K562 (cell line): ENCODE measurements around the gene MED28. TPM values are rescaled to one million over a fixed set of nuclear protein-coding genes. Genes with fewer than 3 reads are reported as not detected.

Experiments
- CBX5 ChIP-seq: IDR thresholded peaks from 2 replicates; pipeline ENCODE4 v1.6.1; 2014; ENCODE audit warnings: low read depth, borderline replicate concordance
- HNRNPLL ChIP-seq: fragments of 200-400 bp; formaldehyde crosslinking; IDR thresholded peaks from 2 replicates; pipeline ENCODE4 v1.6.1; 2017; ENCODE audit warnings: low read length, low read depth, mild to moderate bottlenecking; ENCODE audit not compliant: poor library complexity, severe bottlenecking
- REST ChIP-seq, 2 experiments: fragments of 450-650 bp; formaldehyde crosslinking in 1 of 2; IDR thresholded peaks; 2 replicates each; pipeline versions ENCODE4 v1.4.0 to v1.6.1; 2014 to 2020; ENCODE audit warnings: mild to moderate bottlenecking in 2 of 2, borderline replicate concordance in 1 of 2, low read depth in 1 of 2
- TAF1 ChIP-seq: IDR thresholded peaks from 2 replicates; pipeline ENCODE4 v1.6.1; 2011; ENCODE audit warnings: mild to moderate bottlenecking, low read length, moderate library complexity; ENCODE audit not compliant: insufficient read depth, control insufficient read depth, severe bottlenecking; ENCODE audit errors: extremely low read depth
- TEAD1 ChIP-seq, 2 experiments: fragments of 450-650 bp in 1 of 2; sonication (generic) in 1 of 2; formaldehyde crosslinking; IDR thresholded peaks; 2 replicates each; pipeline versions ENCODE4 v1.4.0 to v1.8.0; 2020 to 2022; ENCODE audit warnings: mild to moderate bottlenecking in 2 of 2, missing genetic modification reagents in 1 of 2
- XRCC4 ChIP-seq: IDR thresholded peaks from one replicate; pipeline ENCODE4 v1.6.1; 2011; ENCODE audit not compliant: insufficient read depth, insufficient read length; ENCODE audit errors: extremely low read depth
- polyA plus RNA-seq, 8 experiments: library from polyadenylated mRNA; depleted of rRNA in 4 of 8; stranded (reverse) in 5 of 8; unstranded in 3 of 8; fragments of >200 nt; fragmentation: Nextera tagmentation in 2 of 8; fragmentation: Illumina TruSeq in 1 of 8; extraction: Ambion mirVana in 2 of 8; extraction: Trizol in 1 of 8; gene quantifications; 2 replicates each; pipeline versions ENCODE4 v1.2.1 to v1.2.3, GENCODE V29; 2011 to 2014; ENCODE audit warnings: inconsistent platforms in 1 of 8, missing spikeins in 1 of 8
- total RNA-seq, 7 experiments: library from RNA; depleted of rRNA in 6 of 7; stranded (reverse); fragments of >200 nt in 6 of 7; fragmentation: Illumina TruSeq in 2 of 7; extraction: Trizol in 2 of 7; gene quantifications; 2 replicates each; pipeline versions ENCODE4 v1.2.1 to v1.2.3, GENCODE V29; 2011 to 2021; ENCODE audit warnings: low replicate concordance in 1 of 7
- TF ChIP-seq, protein P1 (sequence below): fragments of 250-450 bp; sonication (Bioruptor Pico); IDR thresholded peaks from 2 replicates; pipeline ENCODE4 v1.8.0; 2021; ENCODE audit warnings: moderate library complexity, mild to moderate bottlenecking, inconsistent platforms
- TF ChIP-seq, protein P2 (sequence below): fragments of 250-450 bp; sonication (Bioruptor Pico); IDR thresholded peaks from 2 replicates; pipeline ENCODE4 v1.4.0; 2020; ENCODE audit warnings: mild to moderate bottlenecking

Gene MED28
- total and polyA plus RNA-seq, 9 of the 15 experiments (the other 6 are each of a cell fraction or from before 2014, with no cell fraction given), result 15.5 to 93.8 (median 50.5) TPM

DNA sequence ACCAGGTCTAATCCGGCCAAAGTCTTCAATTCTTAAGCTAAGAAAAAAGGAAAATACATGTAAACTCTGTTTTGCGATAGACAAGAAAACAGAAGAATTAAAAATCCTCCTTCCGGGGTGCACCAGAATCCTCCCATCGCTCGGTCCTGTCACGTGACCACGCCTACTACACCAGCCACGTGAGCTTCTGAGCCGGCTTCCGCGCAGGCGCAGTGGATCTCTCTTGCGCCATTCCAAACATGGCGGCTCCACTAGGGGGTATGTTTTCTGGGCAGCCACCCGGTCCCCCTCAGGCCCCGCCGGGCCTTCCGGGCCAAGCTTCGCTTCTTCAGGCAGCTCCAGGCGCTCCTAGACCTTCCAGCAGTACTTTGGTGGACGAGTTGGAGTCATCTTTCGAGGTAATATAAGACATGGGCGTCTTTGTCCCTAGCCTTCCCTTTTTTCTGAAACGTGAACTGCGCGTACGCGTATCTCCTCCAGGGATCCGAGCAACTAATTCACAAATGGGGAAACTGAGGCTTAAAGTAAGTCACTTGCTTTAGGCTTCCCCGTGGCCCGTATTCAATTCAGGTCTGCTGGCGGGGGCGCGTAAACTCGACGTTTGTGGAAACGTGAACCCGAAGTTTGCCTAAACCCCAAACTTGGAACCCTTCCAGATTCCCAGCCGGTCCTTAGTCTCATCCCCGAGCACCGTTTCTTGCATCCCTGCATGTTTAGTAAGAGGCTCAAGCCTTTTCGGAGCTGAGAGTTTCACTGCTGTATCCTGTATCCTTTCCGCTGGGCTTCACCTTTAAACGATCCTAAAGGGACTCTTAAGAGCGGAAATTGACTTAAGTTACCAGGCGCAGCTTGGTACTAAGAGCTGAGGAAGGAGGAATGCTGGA, at the start of gene MED28 (continued):
- TF ChIP-seq REST (IDR thresholded peaks at IDR 0.05; ENCODE audit: borderline replicate concordance) (peak; percentile 91), REST (CRISPR knock-in tag; IDR thresholded peaks at IDR 0.05; ENCODE audit: low read depth) (no peak), CBX5 (no peak), TAF1 (peak; percentile 97), HNRNPLL (peak; percentile 52), XRCC4 (no peak), TEAD1 (CRISPR knock-in tag; IDR thresholded peaks at IDR 0.05) (0 out of 4 replicates have a peak, but pooled peaks of 1 of the 2 experiments have one; percentile 35)
- TF ChIP-seq, protein P1, sequence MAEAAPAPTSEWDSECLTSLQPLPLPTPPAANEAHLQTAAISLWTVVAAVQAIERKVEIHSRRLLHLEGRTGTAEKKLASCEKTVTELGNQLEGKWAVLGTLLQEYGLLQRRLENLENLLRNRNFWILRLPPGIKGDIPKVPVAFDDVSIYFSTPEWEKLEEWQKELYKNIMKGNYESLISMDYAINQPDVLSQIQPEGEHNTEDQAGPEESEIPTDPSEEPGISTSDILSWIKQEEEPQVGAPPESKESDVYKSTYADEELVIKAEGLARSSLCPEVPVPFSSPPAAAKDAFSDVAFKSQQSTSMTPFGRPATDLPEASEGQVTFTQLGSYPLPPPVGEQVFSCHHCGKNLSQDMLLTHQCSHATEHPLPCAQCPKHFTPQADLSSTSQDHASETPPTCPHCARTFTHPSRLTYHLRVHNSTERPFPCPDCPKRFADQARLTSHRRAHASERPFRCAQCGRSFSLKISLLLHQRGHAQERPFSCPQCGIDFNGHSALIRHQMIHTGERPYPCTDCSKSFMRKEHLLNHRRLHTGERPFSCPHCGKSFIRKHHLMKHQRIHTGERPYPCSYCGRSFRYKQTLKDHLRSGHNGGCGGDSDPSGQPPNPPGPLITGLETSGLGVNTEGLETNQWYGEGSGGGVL (CRISPR knock-in tag), result no peak
- TF ChIP-seq, protein P2, sequence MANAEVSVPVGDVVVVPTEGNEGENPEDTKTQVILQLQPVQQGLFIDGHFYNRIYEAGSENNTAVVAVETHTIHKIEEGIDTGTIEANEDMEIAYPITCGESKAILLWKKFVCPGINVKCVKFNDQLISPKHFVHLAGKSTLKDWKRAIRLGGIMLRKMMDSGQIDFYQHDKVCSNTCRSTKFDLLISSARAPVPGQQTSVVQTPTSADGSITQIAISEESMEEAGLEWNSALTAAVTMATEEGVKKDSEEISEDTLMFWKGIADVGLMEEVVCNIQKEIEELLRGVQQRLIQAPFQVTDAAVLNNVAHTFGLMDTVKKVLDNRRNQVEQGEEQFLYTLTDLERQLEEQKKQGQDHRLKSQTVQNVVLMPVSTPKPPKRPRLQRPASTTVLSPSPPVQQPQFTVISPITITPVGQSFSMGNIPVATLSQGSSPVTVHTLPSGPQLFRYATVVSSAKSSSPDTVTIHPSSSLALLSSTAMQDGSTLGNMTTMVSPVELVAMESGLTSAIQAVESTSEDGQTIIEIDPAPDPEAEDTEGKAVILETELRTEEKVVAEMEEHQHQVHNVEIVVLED (CRISPR knock-in tag), result 0 out of 2 replicates have a peak, but pooled peaks have one; percentile 49
